Suppressor macrophage treated with lipopolysaccharide for 1 hour (primary cell): Measurements from ENCODE around the gene MBNL1.

Experiments used
- DNase-seq, 3 donors: peaks; one replicate each; pipeline ENCODE4 v3.0.0-alpha.2; 2020 to 2022

The MBNL1 gene

GRCh38 chr3:152253514-152253913 lies 15.2 kb upstream of the MBNL1 start:
- DNase-seq: peak; percentile 87 to 96 (median 95)

GRCh38 chr3:152254041-152254440 lies 14.7 kb upstream of the MBNL1 start:
- DNase-seq: peak in 1 of 3 donors; percentile 38

GRCh38 chr3:152255290-152255689 lies 13.4 kb upstream of the MBNL1 start:
- DNase-seq: no peak

- DNase-seq: no peak
These were observed 11.7 kb upstream of the MBNL1 start for GRCh38 chr3:152256851-152257562.

- peak; percentile 37 to 73 (median 65) for DNase-seq
These were observed 11.1 kb upstream of the MBNL1 start for GRCh38 chr3:152257563-152258035.

- DNase-seq: peak; percentile 93 to 99 (median 97)
These were observed 10.0 kb upstream of the MBNL1 start for GRCh38 chr3:152258448-152259393.

- DNase-seq: no peak
These were observed 9.3 kb upstream of the MBNL1 start for GRCh38 chr3:152259468-152259867.

GRCh38 chr3:152260026-152260425 lies 8.7 kb upstream of the MBNL1 start:
- DNase-seq: no peak

- DNase-seq: no peak
These were observed 8.2 kb upstream of the MBNL1 start for GRCh38 chr3:152260529-152260928.

GRCh38 chr3:152261329-152261728 lies 7.4 kb upstream of the MBNL1 start:
- DNase-seq: no peak

- DNase-seq: no peak
These were observed 5.0 kb upstream of the MBNL1 start for GRCh38 chr3:152263711-152264110.

GRCh38 chr3:152264378-152264777 lies 4.4 kb upstream of the MBNL1 start:
- peak; percentile 72 to 87 (median 76) for DNase-seq

GRCh38 chr3:152266221-152266995 lies 2.3 kb upstream of the MBNL1 start:
- DNase-seq: peak; percentile 85 to 97 (median 94)

- DNase-seq: peak in 1 of 3 donors; percentile 36
These were observed 736 bp upstream of the MBNL1 start for GRCh38 chr3:152267831-152268554.

GRCh38 chr3:152269056-152269830 lies 514 bp downstream of the MBNL1 start:
- peak; percentile 57 to 75 (median 68) for DNase-seq

- DNase-seq: peak in 2 of 3 donors; percentile 30 to 44
These were observed 1.4 kb downstream of the MBNL1 start for GRCh38 chr3:152269831-152270734.

- peak in 1 of 3 donors; percentile 43 for DNase-seq
These were observed 2.2 kb downstream of the MBNL1 start for GRCh38 chr3:152270937-152271336.

GRCh38 chr3:152271501-152272236 lies 2.9 kb downstream of the MBNL1 start:
- DNase-seq: peak in 1 of 3 donors; percentile 53

- DNase-seq: peak; percentile 59 to 78 (median 72)
These were observed 4.1 kb downstream of the MBNL1 start for GRCh38 chr3:152272771-152273242.
